Effector CD8-positive, alpha-beta T cell (primary cell): ENCODE results near the gene CDY1.
"Not testable (repeated sequence)": the region's sequence is repeated elsewhere in the genome, so short reads cannot be mapped to it uniquely, and the experiment has no call there.

Source experiments
- DNase-seq: peaks from one replicate; lab custom pipeline; 2025; lab: John Stamatoyannopoulos, UW
- total RNA-seq, 4 experiments: gene quantifications; one replicate each; lab custom pipeline; 2026; lab: John Stamatoyannopoulos, UW

Gene CDY1, protein sequence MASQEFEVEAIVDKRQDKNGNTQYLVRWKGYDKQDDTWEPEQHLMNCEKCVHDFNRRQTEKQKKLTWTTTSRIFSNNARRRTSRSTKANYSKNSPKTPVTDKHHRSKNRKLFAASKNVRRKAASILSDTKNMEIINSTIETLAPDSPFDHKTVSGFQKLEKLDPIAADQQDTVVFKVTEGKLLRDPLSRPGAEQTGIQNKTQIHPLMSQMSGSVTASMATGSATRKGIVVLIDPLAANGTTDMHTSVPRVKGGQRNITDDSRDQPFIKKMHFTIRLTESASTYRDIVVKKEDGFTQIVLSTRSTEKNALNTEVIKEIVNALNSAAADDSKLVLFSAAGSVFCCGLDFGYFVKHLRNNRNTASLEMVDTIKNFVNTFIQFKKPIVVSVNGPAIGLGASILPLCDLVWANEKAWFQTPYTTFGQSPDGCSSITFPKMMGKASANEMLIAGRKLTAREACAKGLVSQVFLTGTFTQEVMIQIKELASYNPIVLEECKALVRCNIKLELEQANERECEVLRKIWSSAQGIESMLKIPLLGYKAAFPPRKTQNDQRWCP
- total RNA-seq, result 0 reads per million in 4 experiments

DNA sequence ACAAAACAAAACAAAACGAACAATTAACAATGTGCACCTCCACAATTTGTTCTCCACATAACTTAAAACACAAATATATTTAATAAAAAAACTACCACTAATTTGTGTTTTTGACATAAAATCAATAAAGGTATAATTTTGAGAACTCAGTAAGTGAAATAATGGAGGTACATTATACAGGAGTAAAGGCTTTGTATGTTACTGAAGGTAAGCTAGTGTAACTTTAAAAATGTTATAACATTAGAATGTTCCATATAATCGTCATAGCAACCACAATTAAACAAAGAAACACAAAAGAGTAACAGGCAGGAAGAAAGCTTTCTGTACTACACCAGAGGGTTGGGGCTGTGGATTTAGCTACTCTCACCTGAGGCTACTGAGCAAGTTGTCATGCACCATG is at the start of gene CDY1:
Gene CDY1, plus strand, starts transcription at position 301 of the 400 bp plus-strand sequence. CDS start 326 bp downstream, outside the sequence.
- not testable (repeated sequence) for DNase-seq

DNA sequence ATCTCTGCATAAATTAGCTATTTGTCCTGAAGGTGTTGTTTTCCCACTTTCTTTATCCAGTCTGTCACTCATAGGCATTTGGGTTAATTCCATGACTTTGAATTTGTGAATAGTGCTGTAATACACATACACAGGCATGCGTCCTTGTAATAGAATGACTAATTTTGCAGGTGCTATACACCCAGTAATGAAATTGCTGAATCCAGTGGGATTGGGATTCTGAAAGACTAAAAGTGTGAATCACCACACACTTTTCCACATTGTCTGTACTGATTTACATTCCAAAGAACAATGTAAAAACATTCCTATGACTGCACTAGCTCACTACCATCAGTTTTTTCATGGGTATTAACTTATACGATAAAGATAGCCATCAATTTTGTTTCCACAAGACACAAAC is 28.6 kb upstream of the CDY1 start:
- DNase-seq, result not testable (repeated sequence)

DNA sequence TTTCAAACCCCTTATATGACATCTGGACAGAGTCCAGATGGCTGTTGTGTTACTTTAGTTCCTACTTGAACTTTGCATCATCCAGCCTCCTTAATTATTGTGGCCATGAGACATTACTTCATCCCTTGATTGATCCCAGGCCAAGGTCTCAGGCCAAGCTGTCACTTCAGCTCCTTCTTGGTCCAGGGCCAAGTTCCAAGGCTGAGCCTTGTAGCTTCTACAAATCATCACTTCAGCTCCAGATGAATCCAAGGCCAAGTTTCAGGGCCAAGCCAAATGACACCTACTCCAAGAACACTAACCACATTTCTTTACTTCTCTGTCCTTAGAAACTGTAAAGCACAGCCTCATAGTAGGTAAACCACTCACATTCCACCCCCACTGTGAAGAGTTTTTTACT is 1.7 kb upstream of the CDY1 start:
- not testable (repeated sequence) for DNase-seq

DNA sequence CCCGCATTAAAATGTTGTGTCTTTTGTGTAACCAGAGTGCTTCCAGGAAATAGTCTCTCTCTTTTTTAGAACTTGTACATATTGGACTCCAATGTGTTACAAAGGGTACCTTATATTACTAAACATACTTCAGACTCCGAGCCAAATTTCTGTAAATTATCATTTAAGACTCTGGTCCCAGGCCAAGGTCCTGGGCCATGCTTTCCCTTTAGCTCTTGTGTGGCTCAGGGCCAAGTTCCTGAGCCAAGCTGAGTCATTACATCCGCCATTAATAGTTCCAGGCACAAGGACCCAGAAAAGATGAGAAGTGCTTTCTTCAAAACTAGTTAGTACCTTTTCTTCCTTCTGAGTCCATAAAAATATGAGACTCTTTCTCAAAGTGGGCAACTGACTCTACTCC is 4.6 kb downstream of the CDY1 start:
- not testable (repeated sequence) for DNase-seq

DNA sequence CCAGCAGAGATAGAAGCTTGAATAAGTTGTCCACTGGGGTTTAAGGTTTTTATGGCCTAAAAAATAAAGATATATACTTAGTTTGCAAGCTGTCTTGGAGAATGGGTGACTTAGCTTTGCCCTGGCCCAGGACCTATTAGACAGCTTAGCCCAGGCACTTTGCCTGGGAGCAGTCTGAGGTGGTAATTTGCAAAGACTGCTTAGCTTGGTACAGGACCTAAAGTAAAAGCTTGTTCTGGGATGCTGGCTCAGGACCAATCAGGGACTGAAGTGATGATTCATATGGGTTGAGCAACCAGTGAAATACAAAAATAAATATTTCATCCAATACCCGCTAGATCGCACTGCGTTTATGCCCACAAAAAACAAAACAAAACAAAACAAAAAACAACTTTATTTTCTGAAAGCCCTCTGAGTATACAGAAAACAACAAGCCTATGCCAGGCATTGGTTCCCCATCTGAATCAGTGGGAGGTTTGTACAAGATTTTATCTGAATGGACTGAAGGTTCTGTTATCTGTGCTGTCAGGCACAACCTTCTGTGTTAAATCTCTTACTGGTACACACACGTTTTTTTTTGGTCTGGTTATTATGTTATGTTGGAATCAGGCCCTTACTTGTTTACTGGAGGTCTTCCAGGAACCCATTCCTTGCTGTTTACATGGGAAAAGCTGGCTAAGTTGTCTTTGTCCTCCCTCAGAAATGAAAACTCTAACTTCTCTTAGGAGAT is 8.6 kb downstream of the CDY1 start:
- DNase-seq, result not testable (repeated sequence)

DNA sequence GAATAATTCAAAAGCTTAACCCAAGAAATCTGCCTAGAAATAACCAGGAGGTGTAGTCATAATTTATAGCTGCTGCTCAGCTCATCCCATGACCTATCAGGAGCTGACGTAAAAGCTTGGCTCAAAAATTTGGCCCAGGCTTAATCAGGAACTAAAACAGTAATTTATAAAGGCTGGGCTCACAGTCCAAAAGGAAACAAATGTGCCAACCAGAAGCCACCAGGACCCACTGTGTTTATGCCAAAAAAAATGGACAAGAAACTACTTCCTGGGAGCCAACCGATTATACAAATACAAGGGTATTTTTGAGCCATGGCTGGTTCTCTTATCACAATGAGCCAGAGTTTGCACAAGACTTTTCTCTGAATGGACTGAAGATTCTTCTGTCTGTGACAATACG is 17.9 kb downstream of the CDY1 start:
- not testable (repeated sequence) for DNase-seq

DNA sequence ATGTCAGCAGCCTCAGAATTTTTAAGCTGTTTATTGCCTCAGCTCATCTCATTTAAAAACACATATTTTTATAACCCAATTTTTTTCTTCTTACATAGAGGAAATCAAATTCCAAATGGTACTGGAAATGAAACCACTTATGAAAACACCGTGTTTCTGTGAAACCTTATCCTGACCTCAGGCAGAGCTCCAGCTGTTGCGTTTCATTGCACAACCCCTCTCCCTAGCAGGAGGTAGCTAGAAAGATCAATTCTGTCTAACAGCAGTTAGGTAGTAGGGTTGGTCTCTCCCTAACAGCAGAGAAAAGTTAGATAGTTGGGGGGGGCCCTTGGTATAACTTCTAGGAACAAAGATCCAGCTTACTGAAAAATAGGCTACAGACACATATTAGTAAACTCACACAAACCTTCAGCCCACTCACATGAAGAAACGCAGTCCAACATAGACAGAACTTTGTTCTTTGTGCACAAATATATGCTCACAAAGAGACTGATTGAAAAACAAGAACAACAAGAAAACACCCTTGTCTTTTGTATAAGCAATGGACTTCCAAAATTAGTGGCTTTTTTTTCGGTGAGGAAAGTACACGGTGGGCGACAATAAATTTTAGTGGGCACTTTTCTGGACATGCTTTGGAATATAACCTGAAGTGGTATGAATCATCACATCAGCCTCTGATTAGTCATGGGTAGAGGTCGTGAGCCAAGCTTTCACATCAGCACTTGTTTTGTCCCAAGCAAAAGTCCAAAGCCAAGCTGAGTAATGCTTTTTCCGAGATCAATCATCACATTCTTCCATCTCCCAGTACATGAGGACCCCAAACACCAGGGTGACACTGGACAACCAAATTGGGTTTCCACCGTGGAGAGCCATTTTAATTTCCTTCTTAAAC is 21.4 kb downstream of the CDY1 start:
- not testable (repeated sequence) for DNase-seq
